Retinal pigment epithelial cell (primary cell): Measurements from ENCODE around the gene NFIC.
A peak's percentile ranks its signal among the peaks of the same experiment; 100 is the strongest.
"Not testable (repeated sequence)": the region's sequence is repeated elsewhere in the genome, so short reads cannot be mapped to it uniquely, and the experiment has no call there.

ENCODE experiments used
- DNase-seq: peaks from one replicate; pipeline ENCODE4 v3.0.0-alpha.2; 2010; ENCODE audit warnings: low read depth
- H3K4me3 ChIP-seq: 2 replicates; pipeline ENCODE4 v1.5.1; 2011; ENCODE audit warnings: mild to moderate bottlenecking, low read length, control low read depth, moderate library complexity
- CTCF ChIP-seq: conservative IDR thresholded peaks from 2 replicates; pipeline ENCODE4 v1.5.1; 2011; ENCODE audit warnings: low read depth, low read length, control low read depth, inconsistent platforms

The NFIC gene

GRCh38 chr19:3345850-3346460, 20.4 kb upstream of the NFIC start:
- H3K4me3 ChIP-seq = no peak overlapping the region
- DNase-seq = no peak
- no peak for TF ChIP-seq CTCF

- no peak for DNase-seq
- TF ChIP-seq CTCF = no peak
- no peak overlapping the region for H3K4me3 ChIP-seq
These were observed 19.6 kb upstream of the NFIC start for GRCh38 chr19:3346677-3347353.

GRCh38 chr19:3348042-3348441, 18.3 kb upstream of the NFIC start:
- TF ChIP-seq CTCF = no peak
- DNase-seq = no peak
- no peak overlapping the region for H3K4me3 ChIP-seq

- not testable (repeated sequence) for DNase-seq, H3K4me3 ChIP-seq
These were observed 17.9 kb upstream of the NFIC start for GRCh38 chr19:3348469-3348868.

GRCh38 chr19:3350014-3350663, 16.2 kb upstream of the NFIC start:
- DNase-seq = peak; percentile 50
- no peak for TF ChIP-seq CTCF
- no peak overlapping the region for H3K4me3 ChIP-seq

- TF ChIP-seq CTCF = no peak
- H3K4me3 ChIP-seq = no peak overlapping the region
These were observed 14.5 kb upstream of the NFIC start for GRCh38 chr19:3351702-3352447.

GRCh38 chr19:3353493-3353892, 12.9 kb upstream of the NFIC start:
- H3K4me3 ChIP-seq = no peak overlapping the region
- DNase-seq = no peak
- no peak for TF ChIP-seq CTCF

More at GRCh38 chr19:3351702-3352447, 14.5 kb upstream of the NFIC start:
- DNase-seq = no peak
